Osteocyte (in vitro differentiated cells): ENCODE measurements around the gene ZNF79. TPM values are rescaled to one million over a fixed set of nuclear protein-coding genes. Genes with fewer than 3 reads are reported as not detected.

Experiments used
- DNase-seq: peaks from one replicate; pipeline ENCODE4 v3.0.0; 2021; ENCODE audit warnings: mixed read lengths; ENCODE audit not compliant: unreplicated experiment; ENCODE audit errors: extremely low spot score
- H3K27ac Mint-ChIP-seq: one replicate; pipeline ENCODE4 v1.8.0; 2021; ENCODE audit warnings: mild to moderate bottlenecking, mixed read lengths; ENCODE audit not compliant: unreplicated experiment
- H3K27me3 Mint-ChIP-seq: one replicate; pipeline ENCODE4 v1.8.0; 2021; ENCODE audit warnings: mixed read lengths; ENCODE audit not compliant: unreplicated experiment
- H3K36me3 Mint-ChIP-seq: one replicate; pipeline ENCODE4 v1.8.0; 2021; ENCODE audit warnings: mixed read lengths; ENCODE audit not compliant: unreplicated experiment
- H3K4me1 Mint-ChIP-seq: one replicate; pipeline ENCODE4 v1.8.0; 2021; ENCODE audit warnings: mixed read lengths; ENCODE audit not compliant: unreplicated experiment
- H3K4me3 Mint-ChIP-seq: one replicate; pipeline ENCODE4 v1.8.0; 2021; ENCODE audit warnings: mild to moderate bottlenecking, moderate library complexity, mixed read lengths; ENCODE audit not compliant: unreplicated experiment
- H3K9me3 Mint-ChIP-seq: one replicate; pipeline ENCODE4 v1.8.0; 2021; ENCODE audit warnings: mixed read lengths; ENCODE audit not compliant: unreplicated experiment
- total RNA-seq: library from RNA; stranded (reverse); gene quantifications from 2 replicates; pipeline ENCODE4 v1.2.1, GENCODE V29; 2021
- TF ChIP-seq, protein P1 (sequence below): fragments of 200-600 bp; sonication (generic); IDR thresholded peaks from 2 replicates; pipeline ENCODE4 v1.5.0; 2021; ENCODE audit warnings: antibody characterized with exemption, mild to moderate bottlenecking, moderate library complexity

The ZNF79 gene
- total RNA-seq, 1 donor from 2014 or later, result 9.0 TPM

DNA sequence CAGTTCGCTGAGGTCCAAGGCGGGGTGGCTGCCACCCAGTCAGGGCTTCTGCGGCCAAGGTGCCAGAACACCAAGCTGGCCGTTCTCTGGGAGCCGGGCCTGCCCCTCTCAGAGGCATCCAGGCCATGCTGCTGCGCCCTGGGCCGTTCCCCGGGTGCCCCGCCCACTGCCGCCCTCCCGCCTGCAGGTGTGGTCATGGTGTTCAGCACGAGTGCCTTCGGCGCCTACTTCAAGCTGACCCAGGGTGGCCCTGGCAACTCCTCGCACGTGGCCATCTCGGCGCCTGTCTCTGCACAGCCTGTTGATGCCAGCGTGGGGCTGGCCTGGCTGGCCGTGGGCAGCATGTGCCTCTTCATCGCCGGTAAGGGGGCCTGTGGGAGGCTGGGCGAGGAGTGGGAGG is 19.6 kb upstream of the ZNF79 start:
- Mint-ChIP-seq H3K27me3 (no peaks in the 10 kb centered on the region), H3K9me3 (no peaks in the 10 kb centered on the region), H3K4me3 (no peak overlapping the region), H3K4me1 (peaks cover 6% of the 10 kb centered on the region), H3K27ac (no peak overlapping the region), H3K36me3 (peaks cover 7% of the 10 kb centered on the region)
- DNase-seq, result no peak
- TF ChIP-seq, protein P1, sequence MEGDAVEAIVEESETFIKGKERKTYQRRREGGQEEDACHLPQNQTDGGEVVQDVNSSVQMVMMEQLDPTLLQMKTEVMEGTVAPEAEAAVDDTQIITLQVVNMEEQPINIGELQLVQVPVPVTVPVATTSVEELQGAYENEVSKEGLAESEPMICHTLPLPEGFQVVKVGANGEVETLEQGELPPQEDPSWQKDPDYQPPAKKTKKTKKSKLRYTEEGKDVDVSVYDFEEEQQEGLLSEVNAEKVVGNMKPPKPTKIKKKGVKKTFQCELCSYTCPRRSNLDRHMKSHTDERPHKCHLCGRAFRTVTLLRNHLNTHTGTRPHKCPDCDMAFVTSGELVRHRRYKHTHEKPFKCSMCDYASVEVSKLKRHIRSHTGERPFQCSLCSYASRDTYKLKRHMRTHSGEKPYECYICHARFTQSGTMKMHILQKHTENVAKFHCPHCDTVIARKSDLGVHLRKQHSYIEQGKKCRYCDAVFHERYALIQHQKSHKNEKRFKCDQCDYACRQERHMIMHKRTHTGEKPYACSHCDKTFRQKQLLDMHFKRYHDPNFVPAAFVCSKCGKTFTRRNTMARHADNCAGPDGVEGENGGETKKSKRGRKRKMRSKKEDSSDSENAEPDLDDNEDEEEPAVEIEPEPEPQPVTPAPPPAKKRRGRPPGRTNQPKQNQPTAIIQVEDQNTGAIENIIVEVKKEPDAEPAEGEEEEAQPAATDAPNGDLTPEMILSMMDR, result no peak

DNA sequence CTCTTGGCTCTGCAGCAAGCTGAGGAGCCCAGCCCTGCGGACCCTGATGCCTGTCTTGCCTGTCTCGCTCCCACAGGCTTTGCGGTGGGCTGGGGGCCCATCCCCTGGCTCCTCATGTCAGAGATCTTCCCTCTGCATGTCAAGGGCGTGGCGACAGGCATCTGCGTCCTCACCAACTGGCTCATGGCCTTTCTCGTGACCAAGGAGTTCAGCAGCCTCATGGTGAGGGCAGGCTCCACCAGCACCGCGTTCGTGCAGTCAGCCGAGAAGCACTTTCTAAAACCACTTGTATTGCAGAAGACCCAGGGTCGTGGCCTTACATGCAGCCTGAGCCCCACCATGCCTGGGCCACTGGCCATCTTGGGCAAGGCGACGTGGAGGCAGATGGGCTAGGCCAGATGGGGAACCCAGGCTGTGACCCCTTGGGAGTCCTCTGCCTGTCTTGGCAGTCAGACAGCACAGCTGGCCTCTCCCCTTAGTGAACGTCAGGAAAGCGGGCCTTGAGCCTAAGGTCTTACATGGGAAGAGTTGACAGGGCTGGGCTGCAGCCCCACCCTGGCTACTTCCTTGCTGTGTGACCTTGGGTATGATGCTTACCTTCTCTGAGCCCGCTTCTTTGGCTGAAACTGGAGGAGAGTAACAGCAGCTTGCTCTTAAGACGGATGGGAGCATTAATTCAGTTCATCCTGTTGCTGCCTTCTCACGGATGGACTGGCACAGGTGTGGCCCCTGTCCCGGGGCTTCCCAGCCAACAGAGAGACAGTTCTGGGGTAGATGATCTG is 18.6 kb upstream of the ZNF79 start:
- H3K27ac Mint-ChIP-seq, result no peak overlapping the region
- no peaks in the 10 kb centered on the region for H3K27me3 Mint-ChIP-seq
- H3K36me3 Mint-ChIP-seq, result peaks cover 7% of the 10 kb centered on the region
- H3K9me3 Mint-ChIP-seq, result no peaks in the 10 kb centered on the region
- TF ChIP-seq, protein P1, result no peak
- peaks cover 6% of the 10 kb centered on the region for H3K4me1 Mint-ChIP-seq
- no peak overlapping the region for H3K4me3 Mint-ChIP-seq
- no peak for DNase-seq

DNA sequence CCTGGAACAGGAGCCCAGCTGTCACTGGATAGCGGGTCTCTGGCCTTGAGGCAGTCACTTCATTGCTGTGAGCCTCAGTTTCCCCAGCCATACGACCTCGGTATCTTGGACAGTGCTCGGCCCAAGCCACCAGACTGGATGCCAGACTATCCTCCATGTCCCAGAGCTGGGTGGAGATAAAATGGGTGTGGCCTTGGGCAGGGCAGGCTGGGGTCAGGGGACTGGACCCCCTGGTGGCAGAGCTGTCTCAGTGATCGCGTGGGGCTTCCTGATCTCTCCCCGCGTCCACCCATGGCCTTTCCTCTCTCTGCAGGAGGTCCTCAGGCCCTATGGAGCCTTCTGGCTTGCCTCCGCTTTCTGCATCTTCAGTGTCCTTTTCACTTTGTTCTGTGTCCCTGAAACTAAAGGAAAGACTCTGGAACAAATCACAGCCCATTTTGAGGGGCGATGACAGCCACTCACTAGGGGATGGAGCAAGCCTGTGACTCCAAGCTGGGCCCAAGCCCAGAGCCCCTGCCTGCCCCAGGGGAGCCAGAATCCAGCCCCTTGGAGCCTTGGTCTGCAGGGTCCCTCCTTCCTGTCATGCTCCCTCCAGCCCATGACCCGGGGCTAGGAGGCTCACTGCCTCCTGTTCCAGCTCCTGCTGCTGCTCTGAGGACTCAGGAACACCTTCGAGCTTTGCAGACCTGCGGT is 17.2 kb upstream of the ZNF79 start:
- TF ChIP-seq, protein P1, result no peak
- no peaks in the 10 kb centered on the region for H3K9me3 Mint-ChIP-seq
- H3K36me3 Mint-ChIP-seq, result peaks cover 7% of the 10 kb centered on the region
- no peaks in the 10 kb centered on the region for H3K27me3 Mint-ChIP-seq
- H3K4me3 Mint-ChIP-seq, result no peak overlapping the region
- H3K27ac Mint-ChIP-seq, result no peak overlapping the region
- H3K4me1 Mint-ChIP-seq, result peaks cover 6% of the 10 kb centered on the region
- no peak for DNase-seq

DNA sequence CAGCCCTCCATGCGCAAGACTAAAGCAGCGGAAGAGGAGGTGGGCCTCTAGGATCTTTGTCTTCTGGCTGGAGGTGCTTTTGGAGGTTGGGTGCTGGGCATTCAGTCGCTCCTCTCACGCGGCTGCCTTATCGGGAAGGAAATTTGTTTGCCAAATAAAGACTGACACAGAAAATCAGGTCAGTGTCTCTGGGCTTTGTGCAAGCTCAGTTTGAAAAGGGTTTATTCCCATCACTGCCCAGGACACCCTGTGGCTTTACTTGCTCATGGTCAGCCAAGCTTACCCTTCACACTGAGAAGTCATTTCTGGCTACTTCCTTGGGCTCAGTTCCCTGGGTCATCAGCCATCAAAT is 16.7 kb upstream of the ZNF79 start:
- H3K27me3 Mint-ChIP-seq, result no peaks in the 10 kb centered on the region
- H3K4me1 Mint-ChIP-seq, result peaks cover 6% of the 10 kb centered on the region
- TF ChIP-seq, protein P1, result no peak
- no peak overlapping the region for H3K27ac Mint-ChIP-seq
- no peak for DNase-seq
- peaks cover 7% of the 10 kb centered on the region for H3K36me3 Mint-ChIP-seq
- H3K4me3 Mint-ChIP-seq, result no peak overlapping the region
- H3K9me3 Mint-ChIP-seq, result no peaks in the 10 kb centered on the region

DNA sequence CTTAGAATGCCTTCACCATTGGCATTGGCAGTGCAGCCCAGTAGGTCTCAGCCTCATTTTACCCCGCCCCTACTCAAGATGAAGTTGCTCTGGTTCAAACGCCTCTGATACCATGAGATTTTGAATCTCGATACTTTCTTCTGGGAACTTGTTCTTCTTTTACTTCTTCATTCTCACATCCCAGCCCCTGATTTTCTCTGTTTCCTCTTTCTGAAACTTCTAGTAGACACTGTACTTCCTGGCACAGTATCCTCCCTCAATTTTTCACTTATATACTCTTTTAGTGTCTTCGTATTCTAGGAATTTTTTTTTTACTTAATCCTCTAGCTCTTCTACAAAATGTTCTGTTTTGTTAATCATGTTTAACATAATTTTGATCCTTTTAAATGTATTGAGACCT is 13.1 kb upstream of the ZNF79 start:
- Mint-ChIP-seq H3K4me1 (peaks cover 4% of the 10 kb centered on the region), H3K27me3 (no peaks in the 10 kb centered on the region), H3K36me3 (peaks cover 2% of the 10 kb centered on the region), H3K27ac (no peak overlapping the region), H3K4me3 (no peak overlapping the region), H3K9me3 (no peaks in the 10 kb centered on the region)
- TF ChIP-seq, protein P1, result no peak
- DNase-seq, result no peak
